SK-N-SH treated with all-trans-retinoic acid at 6 μM for 48 hours (cell line): ENCODE measurements around the gene PAPPA2.

Experiments used
- ARNTL ChIP-seq: fragments of 450-650 bp; formaldehyde crosslinking; IDR thresholded peaks from 2 replicates; pipeline ENCODE4 v1.5.0; 2020; ENCODE audit warnings: low read depth, mild to moderate bottlenecking, moderate library complexity, borderline replicate concordance
- CSRNP3 ChIP-seq: fragments of 250-450 bp; sonication (Bioruptor Pico); IDR thresholded peaks from 2 replicates; pipeline ENCODE4 v1.5.1; 2021; ENCODE audit warnings: mild to moderate bottlenecking, moderate library complexity
- ESRRG ChIP-seq: fragments of 250-450 bp; sonication (Bioruptor Pico); IDR thresholded peaks from 2 replicates; pipeline ENCODE4 v1.6.1; 2021; ENCODE audit warnings: mild to moderate bottlenecking
- TCF4 ChIP-seq: fragments of 250-450 bp; sonication (Bioruptor Pico); IDR thresholded peaks from 2 replicates; pipeline ENCODE4 v1.8.0; 2021; ENCODE audit warnings: mild to moderate bottlenecking, moderate library complexity, borderline replicate concordance
- ZNF8 ChIP-seq: fragments of 450-650 bp; formaldehyde crosslinking; IDR thresholded peaks from 2 replicates; pipeline ENCODE4 v1.5.0; 2020; ENCODE audit warnings: mild to moderate bottlenecking, moderate library complexity

- TF ChIP-seq ZNF8 (no peak), ESRRG (CRISPR knock-in tag) (no peak), ARNTL (CRISPR knock-in tag) (no peak), TCF4 (CRISPR knock-in tag) (no peak), CSRNP3 (CRISPR knock-in tag) (no peak)
Observed at GRCh38 chr1:176775378-176775777, 312.4 kb downstream of the PAPPA2 start.
